ENCODE measurements around the gene ZNF699.

The ZNF699 gene

DNA sequence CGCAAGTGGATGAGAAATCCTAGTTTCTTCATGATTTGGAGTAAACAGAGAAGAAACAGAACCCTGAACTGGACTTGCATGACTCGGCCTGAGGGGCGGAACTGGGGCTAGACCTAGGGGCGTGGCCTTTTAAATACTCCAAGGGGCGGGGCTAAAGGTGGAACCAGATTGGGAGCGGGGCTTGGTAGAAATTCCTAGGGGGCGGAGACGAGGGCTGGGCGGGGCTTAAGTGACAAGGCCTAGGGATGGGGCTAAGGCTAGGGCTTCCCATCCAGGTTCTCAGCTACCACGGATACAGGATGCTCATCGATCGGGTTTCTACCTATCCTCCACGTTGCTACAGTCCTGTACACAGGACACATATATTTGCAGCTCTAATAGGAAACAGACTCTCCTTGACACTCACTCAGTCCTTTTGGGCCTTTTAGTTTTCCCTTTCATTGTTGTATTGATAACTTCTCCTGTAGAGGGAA, 372 bp upstream of the ZNF699 start:
- no peak for DNase-seq (ENCODE audit: extremely low read depth, insufficient read length)
- Histone ChIP-seq H3K4me3 (replicated peaks; ENCODE audit: low read depth, low read length) (peak overlapping the region; percentile 72), H3K27me3 (replicated peaks; ENCODE audit: control insufficient read depth, insufficient read depth, low read length) (no peaks in the 10 kb centered on the region), H3K36me3 (ENCODE audit: control insufficient read depth, insufficient read depth, low read length) (no peaks in the 10 kb centered on the region)
- no peak for TF ChIP-seq CTCF (IDR thresholded peaks at IDR 0.05; ENCODE audit: insufficient read depth, low read length, poor library complexity, severe bottlenecking)

- H3K27me3 ChIP-seq (replicated peaks; ENCODE audit: control insufficient read depth, insufficient read depth, low read length) = no peaks in the 10 kb centered on the region
- no peaks in the 10 kb centered on the region; the same call in 1 of the 2 replicates for H3K36me3 ChIP-seq (ENCODE audit: control insufficient read depth, insufficient read depth, low read length)
- H3K4me3 ChIP-seq (replicated peaks; ENCODE audit: low read depth, low read length) = peak overlapping the region; percentile 72
- TF ChIP-seq CTCF (IDR thresholded peaks at IDR 0.05; ENCODE audit: insufficient read depth, low read length, poor library complexity, severe bottlenecking) = no peak
- no peak for DNase-seq (ENCODE audit: extremely low read depth, insufficient read length)
These were observed 1.4 kb downstream of the ZNF699 start for GRCh38 chr19:9308091-9308770.

GRCh38 chr19:9306443-9306842, 3.2 kb downstream of the ZNF699 start:
- H3K4me3 ChIP-seq (replicated peaks; ENCODE audit: low read depth, low read length) = no peak overlapping the region
- no peaks in the 10 kb centered on the region for H3K27me3 ChIP-seq (replicated peaks; ENCODE audit: control insufficient read depth, insufficient read depth, low read length)
- no peak for DNase-seq (ENCODE audit: extremely low read depth, insufficient read length)
- H3K36me3 ChIP-seq (ENCODE audit: control insufficient read depth, insufficient read depth, low read length) = peaks cover under 1% of the 10 kb centered on the region; the same call in 1 of the 2 replicates
- TF ChIP-seq CTCF (IDR thresholded peaks at IDR 0.05; ENCODE audit: insufficient read depth, low read length, poor library complexity, severe bottlenecking) = no peak

DNA sequence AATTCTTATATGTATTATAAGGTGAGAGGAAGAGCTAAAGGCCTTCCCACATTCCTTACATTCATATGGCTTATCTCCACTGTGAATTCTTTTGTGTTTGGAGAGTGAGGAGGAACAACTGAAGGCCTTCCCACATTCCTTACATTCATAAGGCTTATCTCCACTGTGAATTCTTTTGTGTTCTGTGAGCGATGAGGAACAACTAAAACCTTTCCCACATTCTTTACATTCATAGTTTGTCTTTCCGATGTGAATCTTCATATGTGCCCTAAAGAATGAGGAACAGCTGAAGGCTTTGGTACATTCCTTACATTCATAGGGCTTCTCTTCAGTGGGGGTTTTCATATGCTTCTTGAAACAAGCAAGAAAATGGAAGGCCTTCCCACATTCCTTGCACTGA, 13.3 kb downstream of the ZNF699 start:
- Histone ChIP-seq H3K27me3 (replicated peaks; ENCODE audit: control insufficient read depth, insufficient read depth, low read length) (no peaks in the 10 kb centered on the region), H3K36me3 (ENCODE audit: control insufficient read depth, insufficient read depth, low read length) (peaks cover 4% of the 10 kb centered on the region), H3K4me3 (replicated peaks; ENCODE audit: low read depth, low read length) (no peak overlapping the region)
- no peak for TF ChIP-seq CTCF (IDR thresholded peaks at IDR 0.05; ENCODE audit: insufficient read depth, low read length, poor library complexity, severe bottlenecking)
- DNase-seq (ENCODE audit: extremely low read depth, insufficient read length) = no peak

- TF ChIP-seq CTCF (IDR thresholded peaks at IDR 0.05; ENCODE audit: insufficient read depth, low read length, poor library complexity, severe bottlenecking) = no peak
- H3K36me3 ChIP-seq (ENCODE audit: control insufficient read depth, insufficient read depth, low read length) = peaks cover 3% of the 10 kb centered on the region
- no peak overlapping the region for H3K4me3 ChIP-seq (replicated peaks; ENCODE audit: low read depth, low read length)
- no peaks in the 10 kb centered on the region for H3K27me3 ChIP-seq (replicated peaks; ENCODE audit: control insufficient read depth, insufficient read depth, low read length)
- DNase-seq (ENCODE audit: extremely low read depth, insufficient read length) = no peak
These were observed 14.2 kb downstream of the ZNF699 start for GRCh38 chr19:9295411-9295849.
